Erythroblast (primary cell): ENCODE measurements around the gene LILRB5.
"Not testable (repeated sequence)": the region's sequence is repeated elsewhere in the genome, so short reads cannot be mapped to it uniquely, and the experiment has no call there.

Experiments
- GATA1 ChIP-seq: IDR thresholded peaks from 2 replicates; pipeline ENCODE4 v1.6.1; 2011; ENCODE audit warnings: low read depth, mild to moderate bottlenecking, control low read depth, low read length, moderate library complexity
- POLR2A ChIP-seq: IDR thresholded peaks from 2 replicates; pipeline ENCODE4 v1.6.1; 2011; ENCODE audit warnings: mild to moderate bottlenecking, low read length

- TF ChIP-seq POLR2A, GATA1: not testable (repeated sequence)
Observed at GRCh38 chr19:54274516-54274915, 17.4 kb upstream of the LILRB5 start.
